D721Med (cell line): ENCODE data around the gene CARS2.

Experiments
- DNase-seq: peaks from one replicate; pipeline ENCODE4 v3.0.0; 2011; ENCODE audit warnings: low spot score; ENCODE audit not compliant: insufficient read length
- FAIRE-seq: peaks from 2 replicates; lab custom pipeline; 2011; peaks lifted over from hg19 to GRCh38; lab: Jason Lieb, UNC
- CTCF ChIP-seq: IDR thresholded peaks from 2 replicates; pipeline ENCODE4 v1.5.1; 2012; ENCODE audit warnings: mild to moderate bottlenecking, control low read depth; ENCODE audit not compliant: insufficient read depth; ENCODE audit errors: missing control alignments

The CARS2 gene

GRCh38 chr13:110666255-110666533, 39.7 kb downstream of the CARS2 start:
- no peak for FAIRE-seq

GRCh38 chr13:110665491-110666254, 40.2 kb downstream of the CARS2 start:
- DNase-seq = no peak
- FAIRE-seq = no peak
- TF ChIP-seq CTCF = no peak

More at GRCh38 chr13:110666255-110666533, 39.7 kb downstream of the CARS2 start:
- no peak for TF ChIP-seq CTCF
- no peak for DNase-seq

- TF ChIP-seq CTCF = no peak
- FAIRE-seq = no peak
- DNase-seq = no peak
These were observed 41.2 kb downstream of the CARS2 start for GRCh38 chr13:110664673-110665072.

- no peak for TF ChIP-seq CTCF
- no peak for FAIRE-seq
- no peak for DNase-seq
These were observed 41.9 kb downstream of the CARS2 start for GRCh38 chr13:110664041-110664440.

GRCh38 chr13:110663491-110663890, 42.4 kb downstream of the CARS2 start:
- TF ChIP-seq CTCF = no peak
- no peak for DNase-seq
- no peak for FAIRE-seq

- FAIRE-seq (no peak), DNase-seq (no peak)
- TF ChIP-seq CTCF = no peak
These were observed 43.0 kb downstream of the CARS2 start for GRCh38 chr13:110662777-110663443.

GRCh38 chr13:110662091-110662490, 43.8 kb downstream of the CARS2 start:
- DNase-seq (no peak), FAIRE-seq (no peak)
- TF ChIP-seq CTCF = no peak
